Urothelium cell line (cell line): ENCODE measurements around the gene MDH2.
"Not testable (repeated sequence)": the region's sequence is repeated elsewhere in the genome, so short reads cannot be mapped to it uniquely, and the experiment has no call there.

Source experiments
- DNase-seq: peaks from one replicate; pipeline ENCODE4 v3.0.0; 2011; ENCODE audit warnings: low spot score, mixed read lengths
- FAIRE-seq: peaks from 2 replicates; lab custom pipeline; 2011; peaks lifted over from hg19 to GRCh38; lab: Jason Lieb, UNC

Gene MDH2

GRCh38 chr7:76106893-76107292, 59.0 kb downstream of the MDH2 start:
- FAIRE-seq (no peak), DNase-seq (no peak)

GRCh38 chr7:76108540-76109233, 60.8 kb downstream of the MDH2 start:
- DNase-seq (no peak), FAIRE-seq (no peak)

GRCh38 chr7:76113042-76113630, 65.2 kb downstream of the MDH2 start:
- not testable (repeated sequence) for FAIRE-seq, DNase-seq

DNA sequence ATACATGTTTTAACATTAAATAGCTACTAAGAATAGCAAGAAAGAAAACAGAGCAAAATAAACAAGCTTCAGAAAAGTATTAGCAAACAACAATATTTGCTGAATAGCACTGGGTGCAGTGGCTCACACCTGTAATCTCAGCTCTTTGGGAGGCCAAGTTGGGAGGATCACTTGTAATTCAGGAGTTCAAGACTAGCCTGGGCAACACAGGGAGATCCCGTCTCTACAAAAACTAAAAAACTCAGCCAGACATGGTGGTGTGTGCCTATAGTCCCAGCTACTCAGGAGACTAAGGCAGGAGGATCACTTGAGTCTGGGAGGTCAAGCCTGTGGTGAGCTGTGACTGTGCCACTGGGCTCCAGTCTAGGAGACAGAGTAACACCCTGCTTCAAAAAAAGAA, 66.8 kb downstream of the MDH2 start:
- not testable (repeated sequence) for FAIRE-seq, DNase-seq
